HUES6 (cell line): ENCODE results near the gene FSIP1.

ENCODE experiments used
- H3K27ac ChIP-seq: 2 replicates; pipeline ENCODE4 v1.7.0; 2013; ENCODE audit warnings: low read depth, mild to moderate bottlenecking, low read length, inconsistent platforms
- H3K27me3 ChIP-seq: 2 replicates; pipeline ENCODE4 v1.6.1; 2013; ENCODE audit warnings: low read length; ENCODE audit not compliant: control insufficient read depth, insufficient read depth
- H3K36me3 ChIP-seq: 2 replicates; pipeline ENCODE4 v1.6.1; 2013; ENCODE audit warnings: low read length; ENCODE audit not compliant: control insufficient read depth, insufficient read depth
- H3K4me1 ChIP-seq: 2 replicates; pipeline ENCODE4 v1.6.1; 2013; ENCODE audit warnings: low read length; ENCODE audit not compliant: control insufficient read depth, insufficient read depth
- H3K4me3 ChIP-seq: 2 replicates; pipeline ENCODE4 v1.5.1; 2013; ENCODE audit warnings: low read depth, low read length
- H3K9ac ChIP-seq: one replicate; pipeline ENCODE4 v1.6.1; 2013; ENCODE audit warnings: mild to moderate bottlenecking, low read length
- H3K9me3 ChIP-seq: 2 replicates; pipeline ENCODE4 v1.6.1; 2013; ENCODE audit warnings: low read depth, low read length; ENCODE audit not compliant: control insufficient read depth, insufficient read depth

The FSIP1 gene

DNA sequence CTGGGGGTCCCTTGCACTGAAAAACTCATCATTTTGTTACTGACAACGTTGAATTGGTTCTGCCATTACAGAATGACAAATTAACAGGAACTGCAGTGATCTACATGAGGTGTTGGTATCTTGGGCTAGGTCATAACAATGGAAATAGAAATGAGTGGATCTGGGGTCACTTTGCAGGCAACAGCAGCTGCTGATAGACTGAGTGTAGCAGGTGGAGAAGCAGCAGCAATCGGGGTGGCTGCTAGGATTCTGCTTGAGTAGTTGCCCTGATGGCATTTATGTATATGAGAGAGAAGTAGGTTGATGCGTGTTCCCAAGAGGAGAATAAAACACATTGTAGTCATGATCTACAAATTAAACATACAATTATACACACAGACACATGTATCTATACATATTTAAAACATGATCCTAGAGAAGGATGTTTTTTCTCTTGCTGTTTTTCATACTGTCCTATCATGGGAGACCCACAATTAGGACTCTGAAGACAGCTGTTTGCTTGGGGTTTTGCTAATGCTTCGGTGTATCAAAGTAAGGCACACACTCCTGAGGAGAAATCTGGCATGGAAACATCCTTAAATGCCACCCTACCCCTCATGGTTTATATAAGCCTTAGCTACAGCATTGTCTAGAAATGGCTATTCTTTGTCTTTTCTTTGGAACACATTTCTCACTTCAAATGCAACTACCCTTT lies 217.5 kb downstream of the FSIP1 start:
- no peak overlapping the region for H3K4me3 ChIP-seq
- no peaks in the 10 kb centered on the region for H3K27me3 ChIP-seq
- H3K36me3 ChIP-seq: no peaks in the 10 kb centered on the region
- no peaks in the 10 kb centered on the region for H3K4me1 ChIP-seq
- no peak overlapping the region for H3K9ac ChIP-seq
- H3K27ac ChIP-seq: no peak overlapping the region
- H3K9me3 ChIP-seq: no peaks in the 10 kb centered on the region

DNA sequence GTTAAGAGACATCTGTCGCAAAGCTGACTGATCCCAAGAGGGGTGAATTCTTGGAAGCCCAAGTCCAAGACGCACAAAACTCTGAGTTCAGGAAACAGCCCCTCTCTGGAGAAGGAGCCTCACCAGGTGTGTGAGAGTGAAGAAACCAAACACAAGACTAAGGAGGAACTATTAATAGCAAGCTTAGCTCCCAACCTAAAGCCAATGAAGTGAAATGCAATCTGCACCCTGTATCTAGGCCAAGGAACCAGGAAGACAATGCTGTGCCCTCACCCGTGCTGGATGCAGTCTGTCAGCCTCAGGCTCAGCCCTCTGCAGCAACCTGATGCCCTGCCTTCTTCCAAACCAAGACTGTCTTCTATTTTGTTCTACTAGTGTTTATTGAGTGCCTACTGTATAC lies 224.2 kb downstream of the FSIP1 start:
- Histone ChIP-seq H3K36me3 (no peaks in the 10 kb centered on the region), H3K4me1 (no peaks in the 10 kb centered on the region), H3K27me3 (no peaks in the 10 kb centered on the region), H3K27ac (no peak overlapping the region), H3K9ac (no peak overlapping the region), H3K9me3 (no peaks in the 10 kb centered on the region), H3K4me3 (no peak overlapping the region)

DNA sequence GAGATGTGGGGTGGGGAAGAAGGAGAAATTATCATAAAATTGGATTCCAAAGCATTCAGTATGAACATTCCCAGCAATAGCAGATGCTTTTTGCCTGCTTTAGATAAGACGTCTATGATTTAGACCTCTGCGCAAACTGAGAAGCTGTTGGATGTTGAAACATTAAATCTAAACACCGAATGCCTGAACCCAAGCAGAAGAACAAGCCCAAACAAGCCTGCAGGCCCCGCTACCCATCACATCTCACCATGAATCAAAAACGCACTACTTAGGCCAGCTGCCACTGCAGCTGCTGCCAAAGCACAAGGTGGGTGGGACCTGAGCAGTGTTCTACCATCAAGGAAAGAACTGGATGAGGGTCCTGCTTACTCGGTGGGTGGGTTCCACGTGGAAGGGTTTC lies 226.2 kb downstream of the FSIP1 start:
- Histone ChIP-seq H3K4me1 (no peaks in the 10 kb centered on the region), H3K27ac (no peak overlapping the region), H3K9ac (no peak overlapping the region), H3K9me3 (no peaks in the 10 kb centered on the region), H3K36me3 (no peaks in the 10 kb centered on the region), H3K4me3 (no peak overlapping the region), H3K27me3 (no peaks in the 10 kb centered on the region)

GRCh38 chr15:39555885-39556284 lies 226.8 kb downstream of the FSIP1 start:
- no peak overlapping the region for H3K4me3 ChIP-seq
- no peaks in the 10 kb centered on the region for H3K9me3 ChIP-seq
- H3K36me3 ChIP-seq: no peaks in the 10 kb centered on the region
- H3K27me3 ChIP-seq: no peaks in the 10 kb centered on the region
- no peak overlapping the region for H3K27ac ChIP-seq
- H3K4me1 ChIP-seq: no peaks in the 10 kb centered on the region
- H3K9ac ChIP-seq: no peak overlapping the region

DNA sequence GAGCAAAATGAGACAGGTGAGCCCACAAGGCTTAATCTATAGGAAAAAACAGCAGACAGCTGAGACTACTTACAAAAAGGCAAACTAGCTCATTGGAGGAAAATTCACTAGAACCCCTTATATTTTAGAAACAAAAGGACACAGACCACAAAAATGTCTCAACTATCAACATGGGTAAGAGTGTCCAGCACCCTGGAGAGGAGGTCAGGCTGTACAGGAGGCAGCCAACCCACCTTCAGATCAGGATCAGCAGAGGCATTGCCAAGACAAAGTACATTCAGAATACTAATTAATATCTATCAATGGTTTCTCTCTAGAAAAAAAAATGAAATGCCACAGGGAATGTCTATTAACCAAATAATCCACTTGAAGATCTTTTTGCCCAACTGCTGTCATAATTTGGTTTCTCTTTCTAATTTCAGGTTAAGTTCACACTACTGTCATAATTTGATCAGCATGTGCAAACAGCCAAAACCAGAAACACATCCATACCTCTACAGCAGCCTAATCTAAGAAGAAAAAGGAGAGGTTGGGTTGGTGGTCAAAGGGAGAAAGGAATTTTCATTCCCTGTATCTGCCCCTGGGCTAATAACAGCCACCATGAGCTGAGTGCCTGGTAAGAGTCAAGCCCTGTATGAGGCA lies 227.8 kb downstream of the FSIP1 start:
- Histone ChIP-seq H3K27ac (no peak overlapping the region), H3K4me3 (no peak overlapping the region), H3K9me3 (no peaks in the 10 kb centered on the region), H3K27me3 (no peaks in the 10 kb centered on the region), H3K4me1 (no peaks in the 10 kb centered on the region), H3K9ac (no peak overlapping the region), H3K36me3 (no peaks in the 10 kb centered on the region)

DNA sequence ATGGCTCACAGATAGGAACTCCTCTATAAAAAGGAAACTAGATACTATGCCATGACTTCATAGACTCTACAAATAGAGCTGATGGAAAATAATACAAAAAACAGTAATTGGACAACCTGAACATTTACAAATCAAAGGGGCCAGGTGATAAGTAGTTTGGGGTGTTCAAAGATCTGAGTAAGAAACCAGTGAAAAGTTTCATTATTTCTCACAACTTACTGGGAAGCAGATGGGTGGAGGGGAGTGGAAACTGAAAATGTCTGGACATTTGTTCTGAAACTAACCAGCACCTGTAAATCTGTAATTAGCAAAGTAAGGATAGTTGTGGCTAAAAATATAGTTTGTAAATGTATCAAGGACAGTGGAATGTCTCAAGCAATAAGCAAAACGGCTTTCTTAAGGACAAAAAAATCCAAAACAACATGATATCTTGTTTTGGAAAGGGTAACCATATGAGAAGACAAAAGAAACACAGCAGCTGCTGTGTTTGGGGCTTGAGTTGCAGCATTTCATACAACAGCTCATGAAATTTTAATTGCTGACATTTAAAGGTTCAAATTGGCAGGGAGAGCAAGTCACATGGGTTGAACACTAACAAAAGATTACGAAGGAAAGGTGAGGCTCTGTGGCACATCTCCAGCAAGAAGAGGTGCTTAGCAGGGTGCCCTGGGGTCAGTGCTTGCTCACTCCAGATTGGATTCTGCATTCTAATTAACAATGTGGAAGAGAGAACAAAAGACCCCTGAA lies 228.5 kb downstream of the FSIP1 start:
- H3K4me3 ChIP-seq: no peak overlapping the region

GRCh38 chr15:39552556-39552955 lies 230.1 kb downstream of the FSIP1 start:
- Histone ChIP-seq H3K27me3 (no peaks in the 10 kb centered on the region), H3K9ac (no peak overlapping the region), H3K4me1 (no peaks in the 10 kb centered on the region), H3K27ac (no peak overlapping the region), H3K4me3 (no peak overlapping the region), H3K36me3 (no peaks in the 10 kb centered on the region), H3K9me3 (no peaks in the 10 kb centered on the region)

More for the DNA sequence above, 228.5 kb downstream of the FSIP1 start:
- no peaks in the 10 kb centered on the region for H3K36me3 ChIP-seq
- H3K9me3 ChIP-seq: no peaks in the 10 kb centered on the region
- no peaks in the 10 kb centered on the region for H3K4me1 ChIP-seq
- H3K27me3 ChIP-seq: no peaks in the 10 kb centered on the region
- H3K27ac ChIP-seq: no peak overlapping the region
- H3K9ac ChIP-seq: no peak overlapping the region

- no peaks in the 10 kb centered on the region for H3K27me3 ChIP-seq
- H3K4me3 ChIP-seq: no peak overlapping the region
- no peak overlapping the region for H3K27ac ChIP-seq
- no peaks in the 10 kb centered on the region for H3K4me1 ChIP-seq
- H3K9me3 ChIP-seq: no peaks in the 10 kb centered on the region
- no peak overlapping the region for H3K9ac ChIP-seq
- H3K36me3 ChIP-seq: no peaks in the 10 kb centered on the region
Observed at GRCh38 chr15:39551476-39551875, 231.2 kb downstream of the FSIP1 start.
